22Rv1 (cell line): ENCODE measurements around the gene SCGB1D1.
"Not testable (repeated sequence)": the region's sequence is repeated elsewhere in the genome, so short reads cannot be mapped to it uniquely, and the experiment has no call there.

Source experiments
- H3K27ac ChIP-seq: fragments of 450-650 bp; 2 replicates; pipeline ENCODE4 v1.5.1; 2017
- CTCF ChIP-seq: fragments of 450-650 bp; IDR thresholded peaks from 2 replicates; pipeline ENCODE4 v1.5.1; 2017; ENCODE audit warnings: mild to moderate bottlenecking
- ZFX ChIP-seq: fragments of 450-650 bp; IDR thresholded peaks from 2 replicates; pipeline ENCODE4 v1.6.1; 2017; ENCODE audit warnings: antibody characterized with exemption, borderline replicate concordance

Gene SCGB1D1

GRCh38 chr11:62182147-62182891, 7.7 kb upstream of the SCGB1D1 start:
- TF ChIP-seq ZFX (no peak), CTCF (no peak)

GRCh38 chr11:62186195-62186594, 3.8 kb upstream of the SCGB1D1 start:
- H3K27ac ChIP-seq = no peak overlapping the region
- TF ChIP-seq ZFX = no peak
- no peak for TF ChIP-seq CTCF

More at GRCh38 chr11:62182147-62182891, 7.7 kb upstream of the SCGB1D1 start:
- no peak overlapping the region for H3K27ac ChIP-seq

GRCh38 chr11:62193952-62194351, 3.9 kb downstream of the SCGB1D1 start:
- no peak overlapping the region for H3K27ac ChIP-seq
- TF ChIP-seq ZFX = no peak
- TF ChIP-seq CTCF = no peak

- not testable (repeated sequence) for H3K27ac ChIP-seq
Measured at GRCh38 chr11:62195010-62195409, 5.0 kb downstream of the SCGB1D1 start.

- TF ChIP-seq ZFX (no peak), CTCF (peak; percentile 37)
- no peak overlapping the region for H3K27ac ChIP-seq
Measured at GRCh38 chr11:62195945-62196344, 5.9 kb downstream of the SCGB1D1 start.

GRCh38 chr11:62197400-62197799, 7.4 kb downstream of the SCGB1D1 start:
- not testable (repeated sequence) for H3K27ac ChIP-seq

- TF ChIP-seq CTCF (no peak), ZFX (no peak)
- no peak overlapping the region for H3K27ac ChIP-seq
Measured at GRCh38 chr11:62201376-62201775, 11.4 kb downstream of the SCGB1D1 start.

GRCh38 chr11:62202910-62203309, 12.9 kb downstream of the SCGB1D1 start:
- no peak overlapping the region for H3K27ac ChIP-seq

More at GRCh38 chr11:62202910-62203309, 12.9 kb downstream of the SCGB1D1 start:
- TF ChIP-seq ZFX (no peak), CTCF (no peak)
